Progenitor cell of endocrine pancreas (in vitro differentiated cells): ENCODE results near the gene HK1. TPM values are rescaled to one million over a fixed set of nuclear protein-coding genes. Genes with fewer than 3 reads are reported as not detected.
A peak's percentile ranks its signal among the peaks of the same experiment; 100 is the strongest.

Experiments used
- DNase-seq: peaks from one replicate; pipeline ENCODE4 v3.0.0; 2021; ENCODE audit warnings: low spot score; ENCODE audit not compliant: unreplicated experiment
- H3K27ac Mint-ChIP-seq: 2 replicates; pipeline ENCODE4 v1.8.0; 2021; ENCODE audit warnings: mild to moderate bottlenecking, moderate library complexity, mixed read lengths
- H3K27me3 Mint-ChIP-seq: 2 replicates; pipeline ENCODE4 v1.8.0; 2021; ENCODE audit warnings: mixed read lengths
- H3K36me3 Mint-ChIP-seq: 2 replicates; pipeline ENCODE4 v1.8.0; 2022; ENCODE audit warnings: mixed read lengths; ENCODE audit not compliant: insufficient read depth
- H3K4me1 Mint-ChIP-seq: 2 replicates; pipeline ENCODE4 v1.8.0; 2021; ENCODE audit warnings: low read depth, mixed read lengths
- H3K4me3 Mint-ChIP-seq: 2 replicates; pipeline ENCODE4 v1.8.0; 2021; ENCODE audit warnings: low read depth, mild to moderate bottlenecking, moderate library complexity, mixed read lengths
- H3K9me3 Mint-ChIP-seq: 2 replicates; pipeline ENCODE4 v1.8.0; 2021; ENCODE audit warnings: low read depth, mixed read lengths
- total RNA-seq: library from RNA; stranded (reverse); gene quantifications from 2 replicates; pipeline ENCODE4 v1.2.1, GENCODE V29; 2021
- TF ChIP-seq, protein P1 (sequence below): fragments of 200-600 bp; sonication (generic); IDR thresholded peaks from one replicate; pipeline ENCODE4 v1.5.0; 2021; ENCODE audit warnings: antibody characterized with exemption, mild to moderate bottlenecking; ENCODE audit not compliant: unreplicated experiment

The HK1 gene
- total RNA-seq, 1 donor from 2014 or later: 32.5 TPM

DNA sequence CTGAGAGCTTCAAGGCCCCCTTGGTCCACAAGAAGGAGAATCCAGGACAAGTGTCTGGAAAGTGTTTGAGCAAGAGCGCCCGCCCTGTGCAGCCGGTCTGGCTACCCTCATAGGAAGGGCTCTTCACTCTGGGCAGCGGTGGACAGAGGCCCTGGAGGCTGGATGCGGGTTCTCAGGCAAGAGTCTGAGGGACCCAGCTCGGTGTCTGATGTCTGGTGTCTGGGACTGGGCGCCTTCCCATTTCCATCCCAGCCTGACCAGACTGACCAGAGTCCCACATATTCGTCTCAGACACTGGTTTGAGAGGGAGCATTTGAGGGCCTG is 59.8 kb downstream of the HK1 start:
- Mint-ChIP-seq H3K4me3 (no peak overlapping the region), H3K4me1 (peaks cover 22% of the 10 kb centered on the region), H3K36me3 (no peaks in the 10 kb centered on the region), H3K27ac (peak overlapping the region; percentile 49), H3K9me3 (no peaks in the 10 kb centered on the region), H3K27me3 (peaks cover 4% of the 10 kb centered on the region)
- DNase-seq: no peak
- TF ChIP-seq, protein P1, sequence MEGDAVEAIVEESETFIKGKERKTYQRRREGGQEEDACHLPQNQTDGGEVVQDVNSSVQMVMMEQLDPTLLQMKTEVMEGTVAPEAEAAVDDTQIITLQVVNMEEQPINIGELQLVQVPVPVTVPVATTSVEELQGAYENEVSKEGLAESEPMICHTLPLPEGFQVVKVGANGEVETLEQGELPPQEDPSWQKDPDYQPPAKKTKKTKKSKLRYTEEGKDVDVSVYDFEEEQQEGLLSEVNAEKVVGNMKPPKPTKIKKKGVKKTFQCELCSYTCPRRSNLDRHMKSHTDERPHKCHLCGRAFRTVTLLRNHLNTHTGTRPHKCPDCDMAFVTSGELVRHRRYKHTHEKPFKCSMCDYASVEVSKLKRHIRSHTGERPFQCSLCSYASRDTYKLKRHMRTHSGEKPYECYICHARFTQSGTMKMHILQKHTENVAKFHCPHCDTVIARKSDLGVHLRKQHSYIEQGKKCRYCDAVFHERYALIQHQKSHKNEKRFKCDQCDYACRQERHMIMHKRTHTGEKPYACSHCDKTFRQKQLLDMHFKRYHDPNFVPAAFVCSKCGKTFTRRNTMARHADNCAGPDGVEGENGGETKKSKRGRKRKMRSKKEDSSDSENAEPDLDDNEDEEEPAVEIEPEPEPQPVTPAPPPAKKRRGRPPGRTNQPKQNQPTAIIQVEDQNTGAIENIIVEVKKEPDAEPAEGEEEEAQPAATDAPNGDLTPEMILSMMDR: no peak

GRCh38 chr10:69338547-69339450 is 60.5 kb downstream of the HK1 start:
- H3K4me3 Mint-ChIP-seq: no peak overlapping the region
- no peak for DNase-seq
- H3K27ac Mint-ChIP-seq: no peak overlapping the region
- H3K36me3 Mint-ChIP-seq: peaks cover 3% of the 10 kb centered on the region
- H3K27me3 Mint-ChIP-seq: peaks cover 4% of the 10 kb centered on the region
- TF ChIP-seq, protein P1: no peak
- H3K4me1 Mint-ChIP-seq: peaks cover 17% of the 10 kb centered on the region
- H3K9me3 Mint-ChIP-seq: no peaks in the 10 kb centered on the region

- H3K27ac Mint-ChIP-seq: no peak overlapping the region
- no peak for DNase-seq
- H3K27me3 Mint-ChIP-seq: peaks cover 7% of the 10 kb centered on the region
- H3K4me1 Mint-ChIP-seq: peaks cover 7% of the 10 kb centered on the region
- H3K9me3 Mint-ChIP-seq: no peaks in the 10 kb centered on the region
- H3K4me3 Mint-ChIP-seq: no peak overlapping the region
- TF ChIP-seq, protein P1: no peak
- H3K36me3 Mint-ChIP-seq: peaks cover 8% of the 10 kb centered on the region
These were observed 62.4 kb downstream of the HK1 start for GRCh38 chr10:69340695-69341094.

GRCh38 chr10:69343905-69344304 is 65.6 kb downstream of the HK1 start:
- peaks cover 4% of the 10 kb centered on the region for H3K27me3 Mint-ChIP-seq
- no peak overlapping the region for H3K27ac Mint-ChIP-seq
- no peak for DNase-seq
- peaks cover 10% of the 10 kb centered on the region for H3K36me3 Mint-ChIP-seq
- H3K4me1 Mint-ChIP-seq: peaks cover 4% of the 10 kb centered on the region
- H3K9me3 Mint-ChIP-seq: no peaks in the 10 kb centered on the region
- no peak overlapping the region for H3K4me3 Mint-ChIP-seq
- TF ChIP-seq, protein P1: no peak

- no peak for DNase-seq
- Mint-ChIP-seq H3K4me3 (no peak overlapping the region), H3K27me3 (peaks cover 4% of the 10 kb centered on the region), H3K27ac (peak overlapping the region; percentile 16), H3K4me1 (peaks cover 5% of the 10 kb centered on the region), H3K9me3 (no peaks in the 10 kb centered on the region), H3K36me3 (peaks cover 11% of the 10 kb centered on the region)
- TF ChIP-seq, protein P1: no peak
These were observed 66.4 kb downstream of the HK1 start for GRCh38 chr10:69344591-69345252.
